Liver (tissue), 9 donors: ENCODE results near the gene ATG4A. TPM values are rescaled to one million over a fixed set of nuclear protein-coding genes. Genes with fewer than 3 reads are reported as not detected.

ENCODE experiments used
- DNase-seq: peaks from one replicate; pipeline ENCODE4 v3.0.0-alpha.2; 2017; ENCODE audit warnings: low spot score
- H3K27ac ChIP-seq, 2 donors: one replicate each; pipeline ENCODE4 v1.7.0; 2013; ENCODE audit warnings: inconsistent platforms in 2 of 2, low read length in 2 of 2, control low read depth in 1 of 2, low read depth in 1 of 2, mild to moderate bottlenecking in 1 of 2
- H3K27me3 ChIP-seq, 4 donors: one replicate each; pipeline versions ENCODE4 v1.6.1 to v1.7.0; 2013; ENCODE audit warnings: low read length in 3 of 4, inconsistent platforms in 1 of 4, mild to moderate bottlenecking in 1 of 4, moderate library complexity in 1 of 4; ENCODE audit not compliant: control insufficient read depth in 4 of 4, insufficient read depth in 4 of 4
- H3K36me3 ChIP-seq, 4 donors: one replicate each; pipeline versions ENCODE4 v1.6.1 to v1.7.0; 2013; ENCODE audit warnings: low read length in 3 of 4, mild to moderate bottlenecking in 3 of 4, low read depth in 1 of 4, moderate library complexity in 1 of 4; ENCODE audit not compliant: control insufficient read depth in 4 of 4, insufficient read depth in 3 of 4
- H3K4me1 ChIP-seq, 4 donors: one replicate each; pipeline versions ENCODE4 v1.6.1 to v1.7.0; 2013; ENCODE audit warnings: low read length in 3 of 4, mild to moderate bottlenecking in 3 of 4, moderate library complexity in 1 of 4; ENCODE audit not compliant: control insufficient read depth in 4 of 4, insufficient read depth in 4 of 4
- H3K4me3 ChIP-seq, 3 donors: one replicate each; pipeline versions ENCODE4 v1.6.1 to v1.7.0; 2013; ENCODE audit warnings: low read length in 3 of 3, control low read depth in 1 of 3, low read depth in 1 of 3, mild to moderate bottlenecking in 1 of 3
- H3K9ac ChIP-seq, 2 donors: one replicate each; pipeline ENCODE4 v1.7.0; 2013; ENCODE audit warnings: low read length in 2 of 2, mild to moderate bottlenecking in 2 of 2, moderate library complexity in 2 of 2, control low read depth in 1 of 2, low read depth in 1 of 2
- H3K9me3 ChIP-seq, 4 donors: one replicate each; pipeline versions ENCODE4 v1.6.1 to v1.7.0; 2013; ENCODE audit warnings: low read length in 3 of 4; ENCODE audit not compliant: control insufficient read depth in 4 of 4
- FOXA1 ChIP-seq: IDR thresholded peaks from 2 replicates; pipeline ENCODE4 v1.6.1; 2016; ENCODE audit warnings: antibody characterized with exemption
- FOXA2 ChIP-seq: IDR thresholded peaks from 2 replicates; pipeline ENCODE4 v1.6.1; 2016; ENCODE audit warnings: antibody characterized with exemption
- HNF4G ChIP-seq: IDR thresholded peaks from 2 replicates; pipeline ENCODE4 v1.6.1; 2016; ENCODE audit warnings: antibody characterized with exemption
- JUND ChIP-seq, 2 donors: IDR thresholded peaks; 2 replicates each; pipeline ENCODE4 v1.6.1; 2016; ENCODE audit warnings: antibody characterized with exemption in 2 of 2
- NR2F2 ChIP-seq: IDR thresholded peaks from 2 replicates; pipeline ENCODE4 v1.6.1; 2016; ENCODE audit warnings: antibody characterized with exemption
- RAD21 ChIP-seq, 2 donors: IDR thresholded peaks; 2 replicates each; pipeline ENCODE4 v1.6.1; 2016; ENCODE audit warnings: antibody characterized with exemption in 2 of 2, mild to moderate bottlenecking in 2 of 2
- RXRA ChIP-seq, 2 donors: IDR thresholded peaks; 2 replicates each; pipeline ENCODE4 v1.6.1; 2017 to 2018; ENCODE audit warnings: antibody characterized with exemption in 2 of 2, mild to moderate bottlenecking in 1 of 2
- SP1 ChIP-seq: IDR thresholded peaks from 2 replicates; pipeline ENCODE4 v1.6.1; 2018; ENCODE audit warnings: antibody characterized with exemption, mild to moderate bottlenecking
- TAF1 ChIP-seq: conservative IDR thresholded peaks from 2 replicates; pipeline ENCODE4 v1.6.1; 2016; ENCODE audit warnings: antibody characterized with exemption, mild to moderate bottlenecking
- YY1 ChIP-seq: IDR thresholded peaks from 2 replicates; pipeline ENCODE4 v1.6.1; 2016; ENCODE audit warnings: antibody characterized with exemption, mild to moderate bottlenecking
- WGBS: extraction: QIAGEN DNeasy Blood & Tissue Kit; methylation state at CpG from one replicate; pipeline ENCODE4 v1.1.7; 2013; 5-methylcytosine and 5-hydroxymethylcytosine counted together
- polyA plus RNA-seq, 2 donors: library from polyadenylated mRNA; stranded (reverse) in 1 of 2; unstranded in 1 of 2; fragments of 200-250 nt in 1 of 2; fragments of >200 nt in 1 of 2; fragmentation: Nextera tagmentation in 1 of 2; extraction: Ambion mirVana in 1 of 2; gene quantifications; one replicate each; pipeline versions ENCODE4 v1.2.1 to v1.2.3, GENCODE V29; 2013 to 2015
- total RNA-seq, 2 donors: library from RNA; depleted of rRNA; stranded (reverse); fragments of >200 nt; gene quantifications; one replicate each; pipeline ENCODE4 v1.2.3, GENCODE V29; 2014
- TF ChIP-seq, protein P1 (sequence below): fragments of 150-350 bp; IDR thresholded peaks from 2 replicates; pipeline ENCODE4 v1.5.1; 2017; ENCODE audit warnings: improper control_type of control experiment, low read depth, low read length; ENCODE audit not compliant: missing input control
- TF ChIP-seq, protein P2 (sequence below): IDR thresholded peaks from 2 replicates; pipeline ENCODE4 v1.6.1; 2016; ENCODE audit warnings: antibody characterized with exemption
- TF ChIP-seq, protein P3 (sequence below): IDR thresholded peaks from 2 replicates; pipeline ENCODE4 v1.6.1; 2016; ENCODE audit warnings: antibody characterized with exemption
- TF ChIP-seq, protein P4 (sequence below): IDR thresholded peaks from 2 replicates; pipeline ENCODE4 v1.6.1; 2016; ENCODE audit warnings: antibody characterized with exemption
- donor health status: healthy.
- donor health status: healthy.
- donor health status: healthy.
- donor health status: healthy.
- donor health status: healthy.

ATG4A gene
- total and polyA plus RNA-seq, 4 donors: 11.7 to 19.8 (median 16.6) TPM

DNA sequence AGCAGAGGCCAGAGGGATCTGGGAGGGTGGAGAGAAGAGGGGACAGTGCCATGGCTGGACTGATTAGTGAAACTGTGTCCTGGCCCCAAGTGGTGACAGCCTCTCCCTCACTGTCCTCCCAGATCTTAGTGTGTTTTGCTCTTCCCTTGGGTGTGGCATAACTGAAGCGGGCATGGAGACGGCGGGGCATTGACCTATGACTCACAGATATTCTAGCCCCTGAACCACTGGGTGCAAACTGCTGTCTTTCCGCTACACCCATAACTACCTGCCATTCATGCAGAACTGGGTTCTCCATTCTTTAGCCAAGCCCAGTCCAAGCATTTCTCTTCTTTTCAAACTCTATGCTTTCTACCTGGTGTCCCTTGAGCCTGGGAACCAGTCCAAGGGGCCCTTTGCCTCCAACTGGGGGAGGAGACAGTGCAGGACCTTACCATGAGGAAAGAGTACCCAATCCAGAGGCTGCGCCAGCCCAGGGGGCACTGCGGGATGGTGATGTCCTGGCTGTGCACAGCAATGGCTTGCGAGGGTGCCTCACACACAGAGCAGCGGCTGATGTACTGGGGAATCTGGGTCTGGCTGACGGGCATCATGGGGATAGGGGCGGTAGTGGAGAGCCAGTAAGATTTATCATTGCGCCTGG is 67.6 kb downstream of the ATG4A start:
- no peak for TF ChIP-seq HNF4G
- TF ChIP-seq JUND (IDR thresholded peaks at IDR 0.05): no peak
- TF ChIP-seq FOXA1: no peak
- TF ChIP-seq, protein P1, sequence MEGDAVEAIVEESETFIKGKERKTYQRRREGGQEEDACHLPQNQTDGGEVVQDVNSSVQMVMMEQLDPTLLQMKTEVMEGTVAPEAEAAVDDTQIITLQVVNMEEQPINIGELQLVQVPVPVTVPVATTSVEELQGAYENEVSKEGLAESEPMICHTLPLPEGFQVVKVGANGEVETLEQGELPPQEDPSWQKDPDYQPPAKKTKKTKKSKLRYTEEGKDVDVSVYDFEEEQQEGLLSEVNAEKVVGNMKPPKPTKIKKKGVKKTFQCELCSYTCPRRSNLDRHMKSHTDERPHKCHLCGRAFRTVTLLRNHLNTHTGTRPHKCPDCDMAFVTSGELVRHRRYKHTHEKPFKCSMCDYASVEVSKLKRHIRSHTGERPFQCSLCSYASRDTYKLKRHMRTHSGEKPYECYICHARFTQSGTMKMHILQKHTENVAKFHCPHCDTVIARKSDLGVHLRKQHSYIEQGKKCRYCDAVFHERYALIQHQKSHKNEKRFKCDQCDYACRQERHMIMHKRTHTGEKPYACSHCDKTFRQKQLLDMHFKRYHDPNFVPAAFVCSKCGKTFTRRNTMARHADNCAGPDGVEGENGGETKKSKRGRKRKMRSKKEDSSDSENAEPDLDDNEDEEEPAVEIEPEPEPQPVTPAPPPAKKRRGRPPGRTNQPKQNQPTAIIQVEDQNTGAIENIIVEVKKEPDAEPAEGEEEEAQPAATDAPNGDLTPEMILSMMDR: no peak
- TF ChIP-seq RXRA (IDR thresholded peaks at IDR 0.05): no peak
- no peak for TF ChIP-seq FOXA2
- TF ChIP-seq, protein P2, sequence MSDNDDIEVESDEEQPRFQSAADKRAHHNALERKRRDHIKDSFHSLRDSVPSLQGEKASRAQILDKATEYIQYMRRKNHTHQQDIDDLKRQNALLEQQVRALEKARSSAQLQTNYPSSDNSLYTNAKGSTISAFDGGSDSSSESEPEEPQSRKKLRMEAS: no peak
- TF ChIP-seq, protein P3, sequence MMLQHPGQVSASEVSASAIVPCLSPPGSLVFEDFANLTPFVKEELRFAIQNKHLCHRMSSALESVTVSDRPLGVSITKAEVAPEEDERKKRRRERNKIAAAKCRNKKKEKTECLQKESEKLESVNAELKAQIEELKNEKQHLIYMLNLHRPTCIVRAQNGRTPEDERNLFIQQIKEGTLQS: no peak
- TF ChIP-seq RAD21 (IDR thresholded peaks at IDR 0.05): no peak
- TF ChIP-seq TAF1: no peak
- no peak for TF ChIP-seq NR2F2
- no peaks in the 10 kb centered on the region for H3K9me3 ChIP-seq
- no peak overlapping the region for H3K9ac ChIP-seq
- H3K36me3 ChIP-seq: peaks cover 0 to 2% (median 0%) of the 10 kb centered on the region in 4 donors
- no peak overlapping the region for H3K4me3 ChIP-seq
- 92% methylated on average over 11 of the region's 11 CpGs for WGBS
- DNase-seq: no peak
- H3K27me3 ChIP-seq: no peaks in the 10 kb centered on the region
- no peaks in the 10 kb centered on the region for H3K4me1 ChIP-seq
- H3K27ac ChIP-seq: no peak overlapping the region

DNA sequence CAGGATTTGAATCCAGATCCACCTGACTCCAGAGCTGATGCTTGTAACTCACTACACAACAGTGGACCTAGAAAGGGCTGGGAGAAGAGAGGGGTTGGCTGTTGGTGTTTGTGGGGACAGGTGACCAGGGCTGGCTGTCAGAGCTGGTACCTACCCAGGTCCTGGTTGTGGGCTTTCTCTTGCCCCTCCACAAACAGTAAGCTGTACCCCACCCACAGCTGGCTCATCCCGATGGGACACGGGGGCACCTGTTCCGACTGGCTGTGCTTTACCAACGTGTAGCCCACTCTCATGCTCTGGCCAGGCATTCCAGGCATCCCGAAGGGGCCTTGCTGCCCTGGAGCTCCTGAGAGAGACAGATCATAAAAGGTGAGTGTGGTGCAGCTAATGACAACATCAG is 68.7 kb downstream of the ATG4A start:
- TF ChIP-seq RAD21 (IDR thresholded peaks at IDR 0.05) (no peak), FOXA1 (no peak), YY1 (no peak), SP1 (no peak)
- TF ChIP-seq, protein P2: no peak
- TF ChIP-seq, protein P4, sequence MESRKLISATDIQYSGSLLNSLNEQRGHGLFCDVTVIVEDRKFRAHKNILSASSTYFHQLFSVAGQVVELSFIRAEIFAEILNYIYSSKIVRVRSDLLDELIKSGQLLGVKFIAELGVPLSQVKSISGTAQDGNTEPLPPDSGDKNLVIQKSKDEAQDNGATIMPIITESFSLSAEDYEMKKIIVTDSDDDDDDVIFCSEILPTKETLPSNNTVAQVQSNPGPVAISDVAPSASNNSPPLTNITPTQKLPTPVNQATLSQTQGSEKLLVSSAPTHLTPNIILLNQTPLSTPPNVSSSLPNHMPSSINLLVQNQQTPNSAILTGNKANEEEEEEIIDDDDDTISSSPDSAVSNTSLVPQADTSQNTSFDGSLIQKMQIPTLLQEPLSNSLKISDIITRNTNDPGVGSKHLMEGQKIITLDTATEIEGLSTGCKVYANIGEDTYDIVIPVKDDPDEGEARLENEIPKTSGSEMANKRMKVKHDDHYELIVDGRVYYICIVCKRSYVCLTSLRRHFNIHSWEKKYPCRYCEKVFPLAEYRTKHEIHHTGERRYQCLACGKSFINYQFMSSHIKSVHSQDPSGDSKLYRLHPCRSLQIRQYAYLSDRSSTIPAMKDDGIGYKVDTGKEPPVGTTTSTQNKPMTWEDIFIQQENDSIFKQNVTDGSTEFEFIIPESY: no peak
- TF ChIP-seq, protein P3: no peak

More for the DNA sequence above, 68.7 kb downstream of the ATG4A start:
- DNase-seq: no peak
- Histone ChIP-seq H3K9me3 (no peaks in the 10 kb centered on the region), H3K9ac (no peak overlapping the region), H3K4me3 (no peak overlapping the region), H3K36me3 (peaks cover 0 to 2% (median 0%) of the 10 kb centered on the region in 4 donors), H3K4me1 (no peaks in the 10 kb centered on the region), H3K27me3 (no peaks in the 10 kb centered on the region), H3K27ac (no peak overlapping the region)
- WGBS: 92% methylated on average over 5 of the region's 5 CpGs
